Heart right ventricle (tissue), 16 donors: ENCODE data around the gene GATAD2A. TPM values are rescaled to one million over a fixed set of nuclear protein-coding genes. Genes with fewer than 3 reads are reported as not detected.
A peak's percentile ranks its signal among the peaks of the same experiment; 100 is the strongest.

ENCODE experiments used
- ATAC-seq, 8 donors: fragments of 200-7000 bp; cut with Tn5 transposase; one replicate each; pipeline ENCODE4 v1.9.1; 2020; ENCODE audit warnings: mild to moderate bottlenecking in 8 of 8, moderate library complexity in 8 of 8, moderate number of reproducible peaks in 1 of 8
- DNase-seq, 2 donors: peaks; one replicate each; pipeline ENCODE4 v3.0.0-alpha.2; 2020
- H3K27ac ChIP-seq, 10 donors: fragments of 200-600 bp; sonication (generic) in 2 of 10; one replicate each; pipeline versions ENCODE4 v1.5.0 to v1.8.0; 2020 to 2022; ENCODE audit warnings: mild to moderate bottlenecking in 3 of 10
- H3K27me3 ChIP-seq, 7 donors: fragments of 200-600 bp; one replicate each; pipeline ENCODE4 v1.8.0; 2021 to 2022; ENCODE audit warnings: mild to moderate bottlenecking in 2 of 7
- H3K36me3 ChIP-seq, 9 donors: fragments of 200-600 bp; sonication (generic) in 1 of 9; one replicate each; pipeline versions ENCODE4 v1.5.0 to v1.8.0; 2020 to 2022; ENCODE audit warnings: mild to moderate bottlenecking in 2 of 9
- H3K4me1 ChIP-seq, 9 donors: fragments of 200-600 bp; sonication (generic) in 1 of 9; one replicate each; pipeline versions ENCODE4 v1.5.0 to v1.8.0; 2020 to 2022; ENCODE audit warnings: mild to moderate bottlenecking in 4 of 9
- H3K4me3 ChIP-seq, 10 donors: fragments of 200-600 bp; sonication (generic) in 2 of 10; one replicate each; pipeline versions ENCODE4 v1.5.0 to v1.8.0; 2020 to 2022; ENCODE audit warnings: mild to moderate bottlenecking in 7 of 10, moderate library complexity in 2 of 10
- H3K9me3 ChIP-seq, 11 donors: fragments of 200-600 bp in 10 of 11; sonication (generic) in 2 of 11; one replicate each; pipeline versions ENCODE4 v1.5.0 to v1.8.0; 2013 to 2022; ENCODE audit warnings: mild to moderate bottlenecking in 2 of 11, control low read depth in 1 of 11, moderate library complexity in 1 of 11
- WGBS, 2 donors: extraction: QIAGEN DNeasy Blood & Tissue Kit; methylation state at CpG; one replicate each; pipeline ENCODE4 v1.1.7; 2013; ENCODE audit warnings: inconsistent platforms in 1 of 2; 5-methylcytosine and 5-hydroxymethylcytosine counted together
- intact Hi-C, 10 donors: fragments of 100-400 bp; cut with DNase I; formaldehyde crosslinking; loops; one replicate each; pipeline versions ENCODE4 v1.11.1 to v1.14.2; 2022
- polyA plus RNA-seq, 2 donors: library from polyadenylated mRNA; stranded (reverse); fragments of 200-250 nt; gene quantifications; one replicate each; pipeline ENCODE4 v1.2.3, GENCODE V29; 2013
- total RNA-seq, 10 donors: library from RNA; stranded (reverse); fragmentation: NEBNext Ultra II Directional in 3 of 10; extraction: Animal tissue kit (Norgen Biotek cat#: 25700) in 3 of 10; gene quantifications; one replicate each; pipeline versions ENCODE4 v1.2.1 to v1.2.4, GENCODE V29; 2021 to 2023
- TF ChIP-seq, protein P1 (sequence below), 9 donors: fragments of 200-600 bp; sonication (generic) in 2 of 9; IDR thresholded peaks; one replicate each; pipeline versions ENCODE4 v1.5.0 to v1.8.0; 2021 to 2022; ENCODE audit warnings: antibody characterized with exemption in 9 of 9, mild to moderate bottlenecking in 5 of 9, moderate library complexity in 1 of 9
- donor health status: Arrhythmogenic right ventricular cardiomyopathy.
- donor health status: ischemic (EF 13 %, LVEDD 7.1; RV severe dilation, severe dysfunction).
- donor health status: healthy with polysubstance abuse.
- donor health status: DM: no; HTN: yes; CAD: no.
- donor health status: DM: no; HTN: no; CAD: no.
- donor health status: ischemic (EF 25% LVEDD 6.9; RV normal size, moderate dysfunction).
- donor health status: ischemic (EF 25% LVEDD 5.7; RV mildly dilated, moderate dysfunction).
- donor health status: healthy.
- donor health status: DM: yes; HTN: yes; CAD: no.
- donor health status: Ischemic cardiomyopathy.
- donor health status: ischemic (EF 35%, LVEDD 5.7; RV mildly dilated, moderate dysfunction).
- donor health status: nonischemic (EF 11% LVEDD 7.7; RV severe dilation, severe dysfunction).
- donor health status: DM: yes; HTN: yes; CAD: no.
- donor health status: PGD.
- donor health status: ischemic (EF 29% LVEDD 5.4; RV normal size, mild dysfunction).
- donor health status: nonischemic (EF 23%, LVEDD 6.1; RV moderate dilation, normal function).

GATAD2A gene
- total and polyA plus RNA-seq, 12 donors = 7.5 to 48.5 (median 25.8) TPM

- H3K4me1 ChIP-seq = peaks cover 0 to 46% (median 23%) of the 10 kb centered on the region in 9 donors
- no peaks in the 10 kb centered on the region for H3K36me3 ChIP-seq
- H3K27me3 ChIP-seq = no peaks in the 10 kb centered on the region
- DNase-seq (no peak), ATAC-seq (peak in 3 of 8 donors; percentile 12 to 46 (median 38))
- intact Hi-C loops = loop anchor here in 3 of 10 donors (5.0 to 10.0 kb wide), 3 partner anchors 55 to 85 kb away; no protein-coding TSS in a partner anchor
- H3K9me3 ChIP-seq = no peaks in the 10 kb centered on the region
- 33 to 42% methylated on average over 9 of the region's 9 CpGs for WGBS, 2 donors
- H3K4me3 ChIP-seq = no peak overlapping the region
- H3K27ac ChIP-seq = peak overlapping the region in 3 of 10 donors; percentile 23 to 60 (median 24)
- TF ChIP-seq, protein P1, sequence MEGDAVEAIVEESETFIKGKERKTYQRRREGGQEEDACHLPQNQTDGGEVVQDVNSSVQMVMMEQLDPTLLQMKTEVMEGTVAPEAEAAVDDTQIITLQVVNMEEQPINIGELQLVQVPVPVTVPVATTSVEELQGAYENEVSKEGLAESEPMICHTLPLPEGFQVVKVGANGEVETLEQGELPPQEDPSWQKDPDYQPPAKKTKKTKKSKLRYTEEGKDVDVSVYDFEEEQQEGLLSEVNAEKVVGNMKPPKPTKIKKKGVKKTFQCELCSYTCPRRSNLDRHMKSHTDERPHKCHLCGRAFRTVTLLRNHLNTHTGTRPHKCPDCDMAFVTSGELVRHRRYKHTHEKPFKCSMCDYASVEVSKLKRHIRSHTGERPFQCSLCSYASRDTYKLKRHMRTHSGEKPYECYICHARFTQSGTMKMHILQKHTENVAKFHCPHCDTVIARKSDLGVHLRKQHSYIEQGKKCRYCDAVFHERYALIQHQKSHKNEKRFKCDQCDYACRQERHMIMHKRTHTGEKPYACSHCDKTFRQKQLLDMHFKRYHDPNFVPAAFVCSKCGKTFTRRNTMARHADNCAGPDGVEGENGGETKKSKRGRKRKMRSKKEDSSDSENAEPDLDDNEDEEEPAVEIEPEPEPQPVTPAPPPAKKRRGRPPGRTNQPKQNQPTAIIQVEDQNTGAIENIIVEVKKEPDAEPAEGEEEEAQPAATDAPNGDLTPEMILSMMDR (IDR thresholded peaks at IDR 0.05) = peak in 2 of 9 donors; percentile 8 to 15
Observed at GRCh38 chr19:19399733-19400433, 5.6 kb upstream of the GATAD2A start.

DNA sequence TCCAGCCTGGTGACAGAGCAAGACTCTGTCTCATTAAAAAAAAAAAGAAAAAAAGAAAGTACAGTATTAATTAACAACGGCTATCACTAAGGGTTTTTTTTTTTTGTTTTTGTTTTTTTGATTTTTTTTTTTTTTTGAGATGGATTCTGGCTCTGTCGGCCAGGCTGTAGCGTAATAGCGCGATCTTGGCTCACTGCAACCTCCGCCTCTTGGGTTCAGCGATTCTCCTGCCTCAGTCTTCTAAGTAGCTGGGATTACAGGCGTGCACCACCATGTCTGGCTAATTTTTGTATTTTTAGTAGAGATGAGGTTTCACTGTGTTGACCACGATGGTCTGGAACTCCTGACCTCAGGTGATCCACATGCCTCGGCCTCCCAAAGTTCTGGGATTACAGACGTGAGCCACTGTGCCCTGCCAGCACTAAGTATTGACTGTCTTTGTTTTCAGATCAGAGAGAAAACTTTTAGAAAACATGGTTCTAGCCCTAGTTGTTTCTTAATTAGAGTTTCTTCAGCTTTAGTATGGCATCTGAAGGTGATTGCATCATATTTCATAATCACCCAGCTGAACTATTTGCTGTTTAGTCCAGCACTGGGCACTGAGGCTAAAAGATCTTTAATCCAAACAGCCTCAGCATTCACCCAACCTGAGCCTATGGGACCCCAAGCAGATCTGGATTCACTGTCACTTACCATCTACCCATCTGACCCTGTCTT lies 2.7 kb upstream of the GATAD2A start:
- 91 to 92% methylated on average over 11 of the region's 11 CpGs for WGBS, 2 donors
- peaks cover 7 to 57% (median 31%) of the 10 kb centered on the region in 9 donors for H3K4me1 ChIP-seq
- no peaks in the 10 kb centered on the region for H3K36me3 ChIP-seq
- H3K27me3 ChIP-seq = no peaks in the 10 kb centered on the region
- ATAC-seq = no peak
- intact Hi-C loops = loop anchor here in 3 of 10 donors (5.0 to 10.0 kb wide), 3 partner anchors 52 to 82 kb away; no protein-coding TSS in a partner anchor
- H3K27ac ChIP-seq = peak overlapping the region in 2 of 10 donors; percentile 15 to 64
- H3K9me3 ChIP-seq = no peaks in the 10 kb centered on the region
- TF ChIP-seq, protein P1 (IDR thresholded peaks at IDR 0.05) = no peak
- H3K4me3 ChIP-seq = no peak overlapping the region
- DNase-seq = no peak

GRCh38 chr19:19403373-19403901 lies 2.0 kb upstream of the GATAD2A start:
- H3K4me1 ChIP-seq = peaks cover 7 to 63% (median 36%) of the 10 kb centered on the region in 9 donors
- no peak for DNase-seq
- no peaks in the 10 kb centered on the region for H3K27me3 ChIP-seq
- TF ChIP-seq, protein P1 (IDR thresholded peaks at IDR 0.05) = no peak
- no peak for ATAC-seq
- H3K36me3 ChIP-seq = no peaks in the 10 kb centered on the region
- H3K27ac ChIP-seq = peak overlapping the region in 2 of 10 donors; percentile 15 to 64
- no peaks in the 10 kb centered on the region for H3K9me3 ChIP-seq
- intact Hi-C loops = loop anchor here in 3 of 10 donors (5.0 to 10.0 kb wide), 3 partner anchors 51 to 81 kb away; no protein-coding TSS in a partner anchor
- no peak overlapping the region for H3K4me3 ChIP-seq
- WGBS, 2 donors = 77 to 82% methylated on average over 5 of the region's 5 CpGs
